NCI-H2081 treated with DMSO at 0.1 percent for 48 hours (cell line): ENCODE data around the gene SETD3.

Experiments used
- DNase-seq: peaks from one replicate; lab custom pipeline; 2025; lab: John Stamatoyannopoulos, UW

SETD3 gene

DNA sequence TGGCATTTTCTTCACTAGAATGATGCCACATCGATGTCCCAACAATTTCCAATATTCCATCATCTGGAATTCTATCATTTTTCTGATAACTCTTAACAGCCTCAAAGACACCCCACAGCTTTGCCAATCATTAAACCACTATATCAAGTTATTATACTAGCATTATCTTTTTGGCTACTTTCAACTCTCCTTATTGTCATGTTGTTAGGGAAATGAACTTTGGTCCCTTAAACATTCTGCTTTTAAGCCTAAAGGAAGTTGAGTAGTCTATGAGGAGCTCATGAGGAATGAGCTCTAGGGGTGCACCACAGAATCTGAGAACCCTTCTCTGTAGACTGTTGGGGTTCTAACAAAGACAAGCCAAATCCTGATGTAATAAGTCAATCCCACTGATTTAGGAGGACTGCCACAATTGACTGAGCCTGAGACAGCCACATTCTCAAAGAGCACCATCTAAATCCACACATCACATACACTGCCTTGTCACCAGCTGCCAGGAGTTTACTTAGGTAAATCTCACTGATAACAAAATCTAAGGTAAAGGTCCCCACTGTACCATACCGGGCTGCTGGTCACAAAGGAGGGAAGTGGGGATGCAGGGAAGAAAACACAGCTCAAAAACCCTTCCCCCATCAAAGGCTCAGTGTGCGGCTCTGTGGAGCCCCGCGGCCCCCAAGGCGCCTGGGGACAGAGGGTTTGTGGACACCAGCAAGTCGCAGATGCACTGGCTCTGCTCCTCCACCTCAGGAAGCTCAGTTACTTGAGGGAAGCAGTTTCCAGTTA, 58.2 kb downstream of the SETD3 start:
- DNase-seq: no peak

DNA sequence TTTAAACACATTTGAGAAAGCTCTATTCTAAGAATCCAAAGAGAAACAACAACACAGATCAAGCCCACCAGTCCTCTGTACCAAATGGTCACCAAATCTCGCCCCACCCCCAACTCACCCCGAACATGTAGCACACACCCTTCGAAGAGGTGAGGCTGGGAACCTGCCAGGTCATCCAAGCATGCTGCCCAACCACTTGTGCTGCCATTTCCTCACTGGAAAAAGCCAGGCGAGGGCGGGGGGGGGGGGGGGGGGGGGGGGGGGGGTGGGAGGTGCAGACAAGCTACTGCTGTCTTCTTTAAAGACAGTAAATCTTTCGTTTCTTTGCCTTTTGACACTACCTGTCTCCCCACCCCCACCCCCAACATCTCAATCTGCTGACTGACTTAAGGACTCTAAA, 59.9 kb downstream of the SETD3 start:
- DNase-seq: no peak

DNA sequence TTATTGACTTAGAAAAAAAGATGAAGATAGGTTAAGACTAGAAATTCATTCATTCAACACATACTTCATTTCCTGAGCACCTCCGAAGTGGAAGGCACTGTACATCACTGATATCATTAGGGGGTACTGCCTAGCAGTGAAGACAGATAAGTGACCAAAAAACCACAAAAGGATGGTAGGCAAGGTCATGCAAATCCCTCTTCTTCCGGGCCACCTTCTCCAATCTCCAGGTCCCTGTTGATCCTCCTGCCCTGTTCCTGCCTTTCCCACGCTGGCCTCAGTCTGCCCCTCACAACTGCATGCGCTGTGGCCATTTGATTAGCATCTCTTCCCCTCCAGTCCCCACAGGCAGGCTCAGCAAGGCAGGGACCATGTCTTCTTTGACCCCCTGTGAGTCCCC, 60.8 kb downstream of the SETD3 start:
- DNase-seq: no peak

DNA sequence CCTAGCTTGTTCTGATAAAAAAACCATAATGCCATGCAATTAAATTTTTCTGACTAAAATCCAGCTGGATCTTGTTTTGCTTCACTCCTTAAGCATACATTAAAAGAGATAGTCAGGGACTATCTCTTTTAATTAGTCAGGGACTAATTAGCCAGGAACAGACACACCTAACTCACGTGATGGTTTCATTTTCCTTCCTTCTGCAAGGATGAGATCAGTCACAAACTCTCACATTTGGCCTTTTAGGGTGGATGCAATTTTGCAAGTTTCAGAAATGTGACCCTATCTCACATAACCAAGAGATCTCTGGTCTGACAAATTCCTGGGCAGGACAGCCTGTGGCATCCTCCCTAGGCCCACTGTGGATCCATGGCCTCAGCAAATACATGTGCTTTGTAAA, 62.4 kb downstream of the SETD3 start:
- no peak for DNase-seq

- no peak for DNase-seq
Observed at GRCh38 chr14:99416909-99417308, 63.8 kb downstream of the SETD3 start.

GRCh38 chr14:99415496-99416281, 65.0 kb downstream of the SETD3 start:
- peak; percentile 50 for DNase-seq

- no peak for DNase-seq
Observed at GRCh38 chr14:99413911-99414310, 66.7 kb downstream of the SETD3 start.

DNA sequence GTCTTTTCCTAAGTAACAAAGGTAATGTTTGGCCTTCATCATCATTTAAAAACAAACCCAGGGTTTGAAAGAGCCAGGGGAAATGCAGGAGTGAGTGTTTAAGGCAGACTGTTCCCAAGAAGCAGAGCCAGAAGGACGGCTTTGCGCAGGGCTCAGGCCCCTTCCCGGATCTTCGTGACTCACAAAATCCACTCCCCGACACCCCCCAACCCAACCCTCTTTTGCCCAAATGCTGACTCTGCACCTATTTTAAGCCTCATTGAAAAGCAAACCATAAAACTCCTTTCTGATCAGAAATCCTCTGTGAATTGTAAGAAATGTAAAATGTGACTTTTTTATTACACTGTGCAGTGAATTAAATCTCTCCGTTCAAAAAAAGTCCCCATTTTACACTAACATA, 67.5 kb downstream of the SETD3 start:
- DNase-seq: no peak

GRCh38 chr14:99412117-99413061, 68.3 kb downstream of the SETD3 start:
- no peak for DNase-seq

DNA sequence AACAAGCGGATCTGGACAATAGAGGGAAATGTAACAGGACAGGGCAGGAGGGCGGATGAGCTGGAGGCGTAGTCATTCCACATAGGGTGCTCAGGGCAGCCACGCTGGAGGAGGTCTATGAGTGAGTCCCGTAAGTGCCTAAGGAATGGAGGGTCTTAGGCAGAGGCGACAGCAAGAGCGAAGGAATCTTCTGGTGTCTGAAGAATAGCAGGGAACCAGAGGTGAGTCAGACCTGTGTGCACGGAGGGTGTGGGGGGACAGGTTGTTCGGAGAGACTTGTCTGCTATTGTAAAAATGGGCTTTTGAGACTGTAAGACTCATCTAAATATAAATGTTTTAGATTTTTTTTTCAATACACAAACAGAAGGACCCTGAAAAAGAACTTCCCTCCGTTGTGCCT, 70.6 kb downstream of the SETD3 start:
- DNase-seq: no peak

- no peak for DNase-seq
Observed at GRCh38 chr14:99408971-99409289, 71.7 kb downstream of the SETD3 start.

DNA sequence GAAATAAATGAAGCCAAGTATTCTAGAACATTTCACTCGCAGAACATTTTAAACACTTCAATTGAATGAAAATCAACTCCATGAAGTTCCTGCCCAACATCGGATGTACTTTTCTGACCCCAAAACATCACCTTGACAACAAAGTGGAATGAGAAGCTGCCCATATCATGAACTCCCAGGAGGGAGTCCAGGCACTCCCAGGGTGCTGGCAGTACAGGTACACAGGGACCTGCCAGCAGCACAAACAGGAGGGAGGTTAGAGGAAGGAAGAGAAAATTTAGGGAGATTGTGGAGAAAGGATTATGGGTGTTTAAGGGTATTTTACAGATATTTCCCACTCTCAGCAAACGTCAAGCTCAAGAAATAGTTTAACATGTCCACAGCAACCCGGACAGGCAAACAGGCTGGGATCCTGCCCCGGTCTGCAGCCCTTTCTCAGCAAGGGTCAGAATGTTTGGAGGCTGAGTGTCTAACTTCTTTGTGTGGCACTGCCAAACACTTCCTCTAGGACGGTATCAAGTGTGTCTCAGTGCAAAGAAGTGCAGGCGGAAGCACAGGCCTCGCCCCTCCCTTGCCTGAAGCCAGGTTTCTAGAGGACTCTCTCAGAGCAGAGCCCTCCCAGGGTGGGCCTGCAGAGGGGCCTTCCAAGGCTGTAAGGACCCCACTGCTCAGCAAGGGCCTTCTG, 72.2 kb downstream of the SETD3 start:
- DNase-seq: no peak

- no peak for DNase-seq
Observed at GRCh38 chr14:99407416-99407815, 73.2 kb downstream of the SETD3 start.

DNA sequence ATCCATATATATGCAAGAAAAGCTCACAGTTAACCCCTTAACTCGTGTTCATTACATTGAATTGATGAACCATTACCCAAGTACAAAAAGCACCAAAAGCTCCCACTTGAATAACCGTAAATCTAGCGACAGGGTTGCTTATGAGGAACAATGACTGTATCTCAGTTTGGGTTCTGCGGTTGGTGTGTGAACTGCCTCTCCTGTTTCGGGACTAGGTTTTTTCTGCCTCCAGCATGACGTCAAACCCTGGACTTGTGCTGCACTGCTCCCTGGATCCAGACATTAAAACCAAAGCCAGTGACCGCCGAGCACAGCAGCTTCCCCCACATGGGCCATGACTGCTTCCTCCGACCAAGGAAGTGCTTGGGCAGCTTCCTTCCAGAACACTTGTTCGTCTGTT, 77.7 kb downstream of the SETD3 start:
- no peak for DNase-seq

DNA sequence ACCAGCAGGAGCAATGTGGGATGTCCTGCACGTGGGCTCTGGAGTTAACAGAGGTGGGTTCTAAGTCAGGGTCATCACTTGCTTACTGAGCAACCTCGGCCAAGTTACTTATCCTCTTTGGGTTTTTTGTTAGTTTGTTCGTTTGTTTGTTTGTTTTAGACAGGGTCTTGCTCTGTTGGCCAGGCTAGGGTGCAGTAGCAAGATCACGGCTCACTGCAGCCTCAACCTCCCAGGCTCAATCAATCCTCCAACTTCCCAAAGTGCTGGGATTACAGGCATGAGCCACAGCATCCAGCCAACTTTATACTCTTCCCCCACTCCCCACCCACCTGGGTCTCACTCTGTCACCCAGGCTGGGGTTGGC, 78.4 kb downstream of the SETD3 start:
- DNase-seq: no peak

- no peak for DNase-seq
Observed at GRCh38 chr14:99401621-99402284, 78.9 kb downstream of the SETD3 start.

DNA sequence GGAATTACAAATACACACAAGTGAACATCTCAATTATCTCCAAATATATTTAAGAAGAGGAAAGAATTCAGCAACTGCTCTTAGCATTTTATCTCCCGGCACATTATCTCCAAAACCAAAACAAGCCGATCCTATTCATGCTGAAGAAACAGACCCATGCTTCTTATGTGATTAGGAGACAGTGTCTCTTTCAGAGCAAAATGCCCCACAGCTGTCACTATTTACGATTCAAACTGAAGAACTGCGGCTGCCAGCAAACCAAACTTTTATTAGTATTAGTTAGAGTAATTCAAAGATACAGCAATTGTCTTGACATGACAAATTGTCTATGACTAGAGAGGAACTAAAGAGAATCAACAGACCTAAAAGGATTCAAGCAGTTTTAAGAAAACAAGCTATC, 79.4 kb downstream of the SETD3 start:
- DNase-seq: no peak

- no peak for DNase-seq
Observed at GRCh38 chr14:99397698-99398097, 83.0 kb downstream of the SETD3 start.

- no peak for DNase-seq
Observed at GRCh38 chr14:99395909-99396530, 84.6 kb downstream of the SETD3 start.

- no peak for DNase-seq
Observed at GRCh38 chr14:99394602-99395156, 86.0 kb downstream of the SETD3 start.
